Measurements from ENCODE around the gene SLC35F3.

SLC35F3 gene

DNA sequence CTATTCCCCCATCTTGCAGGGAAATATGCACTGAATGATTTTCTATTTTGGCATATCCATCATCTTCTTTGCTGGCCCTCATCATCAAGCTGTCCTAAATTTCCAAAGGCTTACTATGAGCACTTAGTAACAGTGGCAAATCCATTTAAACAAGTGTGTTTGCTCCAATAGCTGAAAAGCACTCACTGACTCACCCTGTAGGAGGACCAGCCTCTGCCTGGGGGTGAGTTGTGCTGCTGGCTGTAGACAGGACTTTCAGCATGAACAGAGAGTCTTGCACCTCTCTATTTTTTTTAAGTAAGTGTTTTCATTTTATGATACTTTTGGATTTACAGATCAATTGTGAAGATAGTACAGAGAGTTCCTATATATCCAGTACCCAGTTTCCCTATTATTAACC lies 97.3 kb downstream of the SLC35F3 start:
- TF ChIP-seq FOXP2 (optimal IDR thresholded peaks at IDR 0.05; ENCODE audit: borderline replicate concordance, extremely low read depth, extremely low read length, insufficient read depth) (no peak), TAF1 (IDR thresholded peaks at IDR 0.05; ENCODE audit: borderline replicate concordance, insufficient read depth, low read length) (no peak), POLR2AphosphoS5 (IDR thresholded peaks at IDR 0.05; ENCODE audit: low read depth, low read length) (no peak), SIN3A (IDR thresholded peaks at IDR 0.05; ENCODE audit: borderline replicate concordance, insufficient read depth, low read length) (no peak)
- TF ChIP-seq, protein P1, sequence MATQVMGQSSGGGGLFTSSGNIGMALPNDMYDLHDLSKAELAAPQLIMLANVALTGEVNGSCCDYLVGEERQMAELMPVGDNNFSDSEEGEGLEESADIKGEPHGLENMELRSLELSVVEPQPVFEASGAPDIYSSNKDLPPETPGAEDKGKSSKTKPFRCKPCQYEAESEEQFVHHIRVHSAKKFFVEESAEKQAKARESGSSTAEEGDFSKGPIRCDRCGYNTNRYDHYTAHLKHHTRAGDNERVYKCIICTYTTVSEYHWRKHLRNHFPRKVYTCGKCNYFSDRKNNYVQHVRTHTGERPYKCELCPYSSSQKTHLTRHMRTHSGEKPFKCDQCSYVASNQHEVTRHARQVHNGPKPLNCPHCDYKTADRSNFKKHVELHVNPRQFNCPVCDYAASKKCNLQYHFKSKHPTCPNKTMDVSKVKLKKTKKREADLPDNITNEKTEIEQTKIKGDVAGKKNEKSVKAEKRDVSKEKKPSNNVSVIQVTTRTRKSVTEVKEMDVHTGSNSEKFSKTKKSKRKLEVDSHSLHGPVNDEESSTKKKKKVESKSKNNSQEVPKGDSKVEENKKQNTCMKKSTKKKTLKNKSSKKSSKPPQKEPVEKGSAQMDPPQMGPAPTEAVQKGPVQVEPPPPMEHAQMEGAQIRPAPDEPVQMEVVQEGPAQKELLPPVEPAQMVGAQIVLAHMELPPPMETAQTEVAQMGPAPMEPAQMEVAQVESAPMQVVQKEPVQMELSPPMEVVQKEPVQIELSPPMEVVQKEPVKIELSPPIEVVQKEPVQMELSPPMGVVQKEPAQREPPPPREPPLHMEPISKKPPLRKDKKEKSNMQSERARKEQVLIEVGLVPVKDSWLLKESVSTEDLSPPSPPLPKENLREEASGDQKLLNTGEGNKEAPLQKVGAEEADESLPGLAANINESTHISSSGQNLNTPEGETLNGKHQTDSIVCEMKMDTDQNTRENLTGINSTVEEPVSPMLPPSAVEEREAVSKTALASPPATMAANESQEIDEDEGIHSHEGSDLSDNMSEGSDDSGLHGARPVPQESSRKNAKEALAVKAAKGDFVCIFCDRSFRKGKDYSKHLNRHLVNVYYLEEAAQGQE (IDR thresholded peaks at IDR 0.05; ENCODE audit: insufficient read depth in 1 of 2, low read depth in 2 of 2, low read length in 2 of 2) = no peak

DNA sequence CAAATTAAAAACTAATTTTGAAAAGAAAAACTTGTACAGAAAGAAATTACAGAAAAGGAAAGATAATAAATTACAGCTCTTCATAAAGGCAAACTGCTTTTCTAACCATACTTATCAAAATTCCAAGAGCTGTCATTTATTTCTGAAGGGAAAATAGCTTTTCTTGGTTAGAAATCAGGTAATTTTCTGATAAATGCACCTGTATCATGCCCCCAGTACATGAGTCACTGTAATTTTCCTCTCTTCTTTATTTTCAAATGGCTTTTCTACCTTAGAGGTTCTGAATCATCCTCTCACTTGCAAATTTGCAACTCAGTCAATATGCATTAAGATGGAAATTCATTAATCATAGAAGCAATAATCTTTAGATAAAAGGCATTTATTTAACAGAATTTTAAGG lies 100.1 kb downstream of the SLC35F3 start:
- TF ChIP-seq POLR2AphosphoS5 (IDR thresholded peaks at IDR 0.05; ENCODE audit: low read depth, low read length) = no peak
- no peak for TF ChIP-seq TAF1 (IDR thresholded peaks at IDR 0.05; ENCODE audit: borderline replicate concordance, insufficient read depth, low read length)
- TF ChIP-seq, protein P1 (IDR thresholded peaks at IDR 0.05; ENCODE audit: insufficient read depth in 1 of 2, low read depth in 2 of 2, low read length in 2 of 2) = no peak
- no peak for TF ChIP-seq FOXP2 (optimal IDR thresholded peaks at IDR 0.05; ENCODE audit: borderline replicate concordance, extremely low read depth, extremely low read length, insufficient read depth)
- TF ChIP-seq SIN3A (IDR thresholded peaks at IDR 0.05; ENCODE audit: borderline replicate concordance, insufficient read depth, low read length) = no peak

GRCh38 chr1:234007684-234008083 lies 103.2 kb downstream of the SLC35F3 start:
- TF ChIP-seq POLR2AphosphoS5 (IDR thresholded peaks at IDR 0.05; ENCODE audit: low read depth, low read length) = no peak
- TF ChIP-seq SIN3A (IDR thresholded peaks at IDR 0.05; ENCODE audit: borderline replicate concordance, insufficient read depth, low read length) = no peak
- TF ChIP-seq FOXP2 (optimal IDR thresholded peaks at IDR 0.05; ENCODE audit: borderline replicate concordance, extremely low read depth, extremely low read length, insufficient read depth) = no peak
- TF ChIP-seq TAF1 (IDR thresholded peaks at IDR 0.05; ENCODE audit: borderline replicate concordance, insufficient read depth, low read length) = no peak
- TF ChIP-seq, protein P1 (IDR thresholded peaks at IDR 0.05; ENCODE audit: insufficient read depth in 1 of 2, low read depth in 2 of 2, low read length in 2 of 2) = no peak

DNA sequence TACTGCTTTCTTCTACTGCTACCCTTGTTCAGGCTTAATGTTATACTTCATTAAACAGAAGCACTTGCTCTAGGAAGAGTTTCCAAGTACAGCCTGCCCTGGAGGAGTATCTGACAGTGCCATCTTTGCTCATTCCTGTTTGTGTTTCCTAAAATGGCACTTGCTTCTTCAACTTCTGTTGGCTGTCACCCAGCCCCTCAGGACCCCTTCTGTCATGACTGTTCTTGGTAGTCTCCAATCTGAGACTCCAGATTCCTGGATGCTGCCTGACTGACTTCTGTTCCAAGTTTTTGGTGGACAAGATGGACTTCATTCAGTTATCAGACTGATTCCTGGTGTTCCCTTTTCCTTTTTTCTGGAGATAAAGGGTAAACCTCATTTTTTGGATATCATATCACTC lies 104.1 kb downstream of the SLC35F3 start:
- no peak for TF ChIP-seq FOXP2 (optimal IDR thresholded peaks at IDR 0.05; ENCODE audit: borderline replicate concordance, extremely low read depth, extremely low read length, insufficient read depth)
- TF ChIP-seq, protein P1 (IDR thresholded peaks at IDR 0.05; ENCODE audit: insufficient read depth in 1 of 2, low read depth in 2 of 2, low read length in 2 of 2) = no peak
- no peak for TF ChIP-seq TAF1 (IDR thresholded peaks at IDR 0.05; ENCODE audit: borderline replicate concordance, insufficient read depth, low read length)
- TF ChIP-seq SIN3A (IDR thresholded peaks at IDR 0.05; ENCODE audit: borderline replicate concordance, insufficient read depth, low read length) = no peak
- TF ChIP-seq POLR2AphosphoS5 (IDR thresholded peaks at IDR 0.05; ENCODE audit: low read depth, low read length) = no peak

DNA sequence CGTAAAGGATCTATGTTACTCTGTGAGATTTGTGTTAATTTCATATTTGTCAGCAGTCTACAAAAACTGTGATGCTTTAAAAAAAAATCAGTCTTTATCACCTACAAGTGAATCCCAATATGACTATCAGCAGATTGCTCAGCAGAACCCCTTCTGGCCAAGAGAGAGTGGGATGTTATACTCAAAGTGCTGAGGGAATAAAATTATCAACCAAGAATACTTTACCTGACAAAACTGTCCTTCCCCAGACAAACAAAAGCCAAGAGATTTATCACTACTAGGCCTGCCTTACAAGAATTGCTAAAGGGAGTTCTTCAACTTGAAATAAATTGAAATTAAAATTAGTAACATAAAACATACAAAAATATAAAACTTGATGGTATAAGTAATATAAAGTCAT lies 105.2 kb downstream of the SLC35F3 start:
- TF ChIP-seq, protein P1 (IDR thresholded peaks at IDR 0.05; ENCODE audit: insufficient read depth in 1 of 2, low read depth in 2 of 2, low read length in 2 of 2) = no peak
- TF ChIP-seq POLR2AphosphoS5 (IDR thresholded peaks at IDR 0.05; ENCODE audit: low read depth, low read length) = no peak
- no peak for TF ChIP-seq FOXP2 (optimal IDR thresholded peaks at IDR 0.05; ENCODE audit: borderline replicate concordance, extremely low read depth, extremely low read length, insufficient read depth)
- TF ChIP-seq TAF1 (IDR thresholded peaks at IDR 0.05; ENCODE audit: borderline replicate concordance, insufficient read depth, low read length) = no peak
- TF ChIP-seq SIN3A (IDR thresholded peaks at IDR 0.05; ENCODE audit: borderline replicate concordance, insufficient read depth, low read length) = no peak

Data from PFSK-1 (cell line).